GM23338 (cell line): ENCODE data around the gene RASSF1. TPM values are rescaled to one million over a fixed set of nuclear protein-coding genes. Genes with fewer than 3 reads are reported as not detected.

Source experiments
- ATAC-seq: fragments of 200-7000 bp; cut with Tn5 transposase; 3 replicates; pipeline ENCODE4 v1.9.1; 2020
- DNase-seq: peaks from one replicate; pipeline ENCODE4 v3.0.0-alpha.2; 2015; ENCODE audit warnings: low spot score
- H2AFZ ChIP-seq: fragments of 200-600 bp; sonication (generic); 2 replicates; pipeline ENCODE4 v1.8.0; 2016; ENCODE audit warnings: antibody characterized with exemption, mild to moderate bottlenecking, moderate library complexity
- H3F3A ChIP-seq: fragments of 200-600 bp; sonication (generic); replicated peaks from 2 replicates; pipeline ENCODE4 v1.8.0; 2017; ENCODE audit warnings: antibody characterized with exemption, mixed run types, low read depth
- H3K27ac ChIP-seq: fragments of 200-600 bp; sonication (generic); 2 replicates; pipeline ENCODE4 v1.6.1; 2016; ENCODE audit warnings: low read depth
- H3K27me3 ChIP-seq: fragments of 200-600 bp; sonication (generic); 2 replicates; pipeline ENCODE4 v1.8.0; 2016; ENCODE audit warnings: mild to moderate bottlenecking, mixed run types, moderate library complexity; ENCODE audit not compliant: insufficient read depth
- H3K36me3 ChIP-seq: fragments of 200-600 bp; sonication (generic); 2 replicates; pipeline ENCODE4 v1.8.0; 2016; ENCODE audit warnings: mild to moderate bottlenecking; ENCODE audit not compliant: insufficient read depth
- H3K4me1 ChIP-seq: fragments of 200-600 bp; sonication (generic); 2 replicates; pipeline ENCODE4 v1.8.0; 2016; ENCODE audit warnings: mild to moderate bottlenecking, moderate library complexity; ENCODE audit not compliant: insufficient read depth
- H3K4me2 ChIP-seq: fragments of 200-600 bp; sonication (generic); 2 replicates; pipeline ENCODE4 v1.7.1; 2017; ENCODE audit warnings: mixed run types
- H3K4me3 ChIP-seq: fragments of 200-600 bp; sonication (generic); 2 replicates; pipeline ENCODE4 v1.6.1; 2016; ENCODE audit warnings: mixed run types
- H3K79me2 ChIP-seq: fragments of 200-600 bp; sonication (generic); replicated peaks from 2 replicates; pipeline ENCODE4 v1.8.0; 2017; ENCODE audit warnings: mild to moderate bottlenecking; ENCODE audit not compliant: insufficient read depth
- H3K9me2 ChIP-seq: fragments of 200-600 bp; sonication (generic); 2 replicates; pipeline ENCODE4 v1.8.0; 2017; ENCODE audit not compliant: insufficient read depth
- H4K20me1 ChIP-seq: fragments of 200-600 bp; sonication (generic); replicated peaks from 2 replicates; pipeline ENCODE4 v1.8.0; 2017; ENCODE audit warnings: mild to moderate bottlenecking; ENCODE audit not compliant: insufficient read depth
- H3K27ac Mint-ChIP-seq: 2 replicates; pipeline ENCODE4 v1.8.0; 2020; ENCODE audit warnings: inconsistent platforms, mild to moderate bottlenecking, moderate library complexity, mixed read lengths
- H3K27me3 Mint-ChIP-seq: 3 replicates; pipeline ENCODE4 v1.8.0; 2022; ENCODE audit warnings: low read depth, mild to moderate bottlenecking, moderate library complexity, mixed read lengths, inconsistent platforms; ENCODE audit not compliant: insufficient read depth, poor library complexity
- H3K36me3 Mint-ChIP-seq: 3 replicates; pipeline ENCODE4 v1.8.0; 2021; ENCODE audit warnings: low read depth, mild to moderate bottlenecking, inconsistent platforms, moderate library complexity, mixed read lengths
- H3K4me1 Mint-ChIP-seq: 3 replicates; pipeline ENCODE4 v1.8.0; 2020; ENCODE audit warnings: mild to moderate bottlenecking, inconsistent platforms, mixed read lengths
- H3K4me3 Mint-ChIP-seq: 3 replicates; pipeline ENCODE4 v1.8.0; 2021; ENCODE audit warnings: moderate library complexity, mild to moderate bottlenecking, inconsistent platforms, mixed read lengths
- H3K9me3 Mint-ChIP-seq: 3 replicates; pipeline ENCODE4 v1.8.0; 2020; ENCODE audit warnings: moderate library complexity, mild to moderate bottlenecking, inconsistent platforms, mixed read lengths
- CREB1 ChIP-seq: fragments of 250-450 bp; sonication (Bioruptor Pico); IDR thresholded peaks from 2 replicates; pipeline ENCODE4 v1.5.0; 2020; ENCODE audit warnings: low read depth, mild to moderate bottlenecking, moderate library complexity
- CTCF ChIP-seq, 2 experiments: fragments of 200-600 bp in 1 of 2; sonication (generic) in 1 of 2; conservative IDR thresholded peaks; 2 replicates each; pipeline versions ENCODE4 v1.5.1 to v1.6.1; 2016 to 2017; ENCODE audit warnings: antibody characterized with exemption in 2 of 2, low read depth in 2 of 2, mild to moderate bottlenecking in 2 of 2, moderate library complexity in 1 of 2
- ETS1 ChIP-seq: IDR thresholded peaks from 2 replicates; pipeline ENCODE4 v1.6.1; 2016; ENCODE audit warnings: antibody characterized with exemption
- EZH2 ChIP-seq: fragments of 200-600 bp; sonication (generic); IDR thresholded peaks from one replicate; pipeline ENCODE4 v1.8.0; 2017; ENCODE audit warnings: antibody characterized with exemption, mild to moderate bottlenecking, low read depth; ENCODE audit not compliant: unreplicated experiment
- EZH2phosphoT487 ChIP-seq: fragments of 200-600 bp; sonication (generic); IDR thresholded peaks from one replicate; pipeline ENCODE4 v1.8.1; 2018; ENCODE audit warnings: antibody characterized with exemption; ENCODE audit not compliant: unreplicated experiment
- JUNB ChIP-seq: IDR thresholded peaks from one replicate; pipeline ENCODE4 v1.6.1; 2016; ENCODE audit warnings: antibody characterized with exemption; ENCODE audit not compliant: unreplicated experiment
- NANOG ChIP-seq: IDR thresholded peaks from 2 replicates; pipeline ENCODE4 v1.6.1; 2016; ENCODE audit warnings: antibody characterized with exemption, borderline replicate concordance
- REST ChIP-seq: IDR thresholded peaks from one replicate; pipeline ENCODE4 v1.6.1; 2018; ENCODE audit warnings: antibody characterized with exemption; ENCODE audit not compliant: unreplicated experiment
- ZNF114 ChIP-seq: fragments of 250-450 bp; sonication (Bioruptor Pico); IDR thresholded peaks from 2 replicates; pipeline ENCODE4 v1.5.0; 2020; ENCODE audit warnings: mild to moderate bottlenecking, moderate library complexity
- polyA plus RNA-seq: library from polyadenylated mRNA; unstranded; fragments of >200 nt; fragmentation: Nextera tagmentation; extraction: Ambion mirVana; gene quantifications from 2 replicates; pipeline ENCODE4 v1.2.1, GENCODE V29; 2016
- total RNA-seq: library from RNA; depleted of rRNA; stranded (reverse); fragments of >200 nt; shearing (Covaris generic); gene quantifications from 2 replicates; pipeline ENCODE4 v1.2.3, GENCODE V29; 2014

Gene RASSF1
- total and polyA plus RNA-seq, 2 experiments from 2014 or later = 9.6 to 15.7 TPM

- peak; percentile 15 for ATAC-seq
- no peaks in the 10 kb centered on the region for H3K27me3 ChIP-seq
- no peaks in the 10 kb centered on the region for H3K36me3 ChIP-seq
- Mint-ChIP-seq H3K4me3 (no peak overlapping the region; the same call in 2 of the 3 replicates), H3K36me3 (no peaks in the 10 kb centered on the region; the same call in 2 of the 3 replicates), H3K4me1 (peaks cover 31% of the 10 kb centered on the region), H3K27me3 (peaks cover 19% of the 10 kb centered on the region), H3K27ac (no peak overlapping the region; the same call in 1 of the 2 replicates), H3K9me3 (no peaks in the 10 kb centered on the region; the same call in 2 of the 3 replicates)
- no peaks in the 10 kb centered on the region for H3K9me2 ChIP-seq
- no peak overlapping the region for H2AFZ ChIP-seq
- no peak for DNase-seq
- H3K4me2 ChIP-seq = peak overlapping the region; percentile 67; the same call in 1 of the 2 replicates
- H4K20me1 ChIP-seq = no peaks in the 10 kb centered on the region
- H3K79me2 ChIP-seq = no peaks in the 10 kb centered on the region
- no peaks in the 10 kb centered on the region for H3F3A ChIP-seq
- H3K4me3 ChIP-seq = no peak overlapping the region
- peaks cover 11% of the 10 kb centered on the region for H3K4me1 ChIP-seq
- TF ChIP-seq ZNF114 (CRISPR knock-in tag) = no peak
- no peak for TF ChIP-seq REST
- no peak for TF ChIP-seq CTCF (conservative IDR thresholded peaks at IDR 0.05; ENCODE audit: low read depth in 2 of 2)
- TF ChIP-seq ETS1 = no peak
- H3K27ac ChIP-seq = no peak overlapping the region
Observed at GRCh38 chr3:50372349-50372748, 31.7 kb upstream of the RASSF1 start.

- H3K9me3 Mint-ChIP-seq = no peaks in the 10 kb centered on the region; the same call in 2 of the 3 replicates
- H3K27ac ChIP-seq = no peak overlapping the region
- peaks cover 11% of the 10 kb centered on the region for H3K4me1 ChIP-seq
- peaks cover 29% of the 10 kb centered on the region for H3K4me1 Mint-ChIP-seq
- H3K27me3 Mint-ChIP-seq = peaks cover 22% of the 10 kb centered on the region
- no peak overlapping the region; the same call in 2 of the 3 replicates for H3K4me3 Mint-ChIP-seq
- H3K36me3 Mint-ChIP-seq = no peaks in the 10 kb centered on the region; the same call in 2 of the 3 replicates
- no peaks in the 10 kb centered on the region for H3K9me2 ChIP-seq
- no peak for ATAC-seq
- no peak overlapping the region for H3K27ac Mint-ChIP-seq
- no peaks in the 10 kb centered on the region for H4K20me1 ChIP-seq
- H3K4me2 ChIP-seq = no peak overlapping the region
- H2AFZ ChIP-seq = no peak overlapping the region
- no peaks in the 10 kb centered on the region for H3K79me2 ChIP-seq
- TF ChIP-seq EZH2 (no peak), EZH2phosphoT487 (no peak), ETS1 (no peak), JUNB (no peak), CREB1 (CRISPR knock-in tag) (no peak), CTCF (conservative IDR thresholded peaks at IDR 0.05; ENCODE audit: low read depth in 2 of 2) (no peak), NANOG (no peak)
- no peak for DNase-seq
- no peaks in the 10 kb centered on the region for H3F3A ChIP-seq
- H3K36me3 ChIP-seq = no peaks in the 10 kb centered on the region
- no peak overlapping the region for H3K4me3 ChIP-seq
- H3K27me3 ChIP-seq = no peaks in the 10 kb centered on the region
Observed at GRCh38 chr3:50371133-50371685, 30.6 kb upstream of the RASSF1 start.
